ENCODE results near the gene LRP1B.
"Not testable (repeated sequence)": the region's sequence is repeated elsewhere in the genome, so short reads cannot be mapped to it uniquely, and the experiment has no call there.

LRP1B gene

GRCh38 chr2:140596447-140596846 lies 1534.4 kb downstream of the LRP1B start:
- no peak for DNase-seq (ENCODE audit: low read depth in 1 of 2, low spot score in 1 of 2)

GRCh38 chr2:140595107-140595506 lies 1535.7 kb downstream of the LRP1B start:
- DNase-seq (ENCODE audit: low read depth in 1 of 2, low spot score in 1 of 2) = no peak

- DNase-seq (ENCODE audit: low read depth in 1 of 2, low spot score in 1 of 2) = no peak
Measured at GRCh38 chr2:140593132-140593531, 1537.7 kb downstream of the LRP1B start.

- DNase-seq (ENCODE audit: low read depth in 1 of 2, low spot score in 1 of 2) = no peak
Measured at GRCh38 chr2:140589696-140590095, 1541.1 kb downstream of the LRP1B start.

- DNase-seq (ENCODE audit: low read depth in 1 of 2, low spot score in 1 of 2) = no peak
Measured at GRCh38 chr2:140589273-140589672, 1541.5 kb downstream of the LRP1B start.

GRCh38 chr2:140586379-140586778 lies 1544.4 kb downstream of the LRP1B start:
- DNase-seq (ENCODE audit: low read depth in 1 of 2, low spot score in 1 of 2) = no peak

- DNase-seq (ENCODE audit: low read depth in 1 of 2, low spot score in 1 of 2) = no peak
Measured at GRCh38 chr2:140585016-140585415, 1545.8 kb downstream of the LRP1B start.

- no peak for DNase-seq (ENCODE audit: low read depth in 1 of 2, low spot score in 1 of 2)
Measured at GRCh38 chr2:140584471-140584870, 1546.3 kb downstream of the LRP1B start.

GRCh38 chr2:140580532-140581151 lies 1550.2 kb downstream of the LRP1B start:
- DNase-seq (ENCODE audit: low read depth in 1 of 2, low spot score in 1 of 2) = no peak

GRCh38 chr2:140577453-140577852 lies 1553.4 kb downstream of the LRP1B start:
- DNase-seq (ENCODE audit: low read depth in 1 of 2, low spot score in 1 of 2) = no peak

GRCh38 chr2:140567734-140568133 lies 1563.1 kb downstream of the LRP1B start:
- no peak for DNase-seq (ENCODE audit: low read depth in 1 of 2, low spot score in 1 of 2)

- DNase-seq (ENCODE audit: low read depth in 1 of 2, low spot score in 1 of 2) = no peak
Measured at GRCh38 chr2:140565756-140566155, 1565.1 kb downstream of the LRP1B start.

- no peak for DNase-seq (ENCODE audit: low read depth in 1 of 2, low spot score in 1 of 2)
Measured at GRCh38 chr2:140555701-140556100, 1575.1 kb downstream of the LRP1B start.

GRCh38 chr2:140552634-140553033 lies 1578.2 kb downstream of the LRP1B start:
- DNase-seq (ENCODE audit: low read depth in 1 of 2, low spot score in 1 of 2) = no peak

- no peak for DNase-seq (ENCODE audit: low read depth in 1 of 2, low spot score in 1 of 2)
Measured at GRCh38 chr2:140551287-140551686, 1579.5 kb downstream of the LRP1B start.

- no peak for DNase-seq (ENCODE audit: low read depth in 1 of 2, low spot score in 1 of 2)
Measured at GRCh38 chr2:140550821-140551220, 1580.0 kb downstream of the LRP1B start.

GRCh38 chr2:140544769-140545168 lies 1586.0 kb downstream of the LRP1B start:
- DNase-seq (ENCODE audit: low read depth in 1 of 2, low spot score in 1 of 2) = not testable (repeated sequence)

GRCh38 chr2:140542627-140543026 lies 1588.2 kb downstream of the LRP1B start:
- no peak for DNase-seq (ENCODE audit: low read depth in 1 of 2, low spot score in 1 of 2)

- DNase-seq (ENCODE audit: low read depth in 1 of 2, low spot score in 1 of 2) = no peak
Measured at GRCh38 chr2:140539242-140539875, 1591.5 kb downstream of the LRP1B start.

GRCh38 chr2:140529706-140530105 lies 1601.1 kb downstream of the LRP1B start:
- no peak for DNase-seq (ENCODE audit: low read depth in 1 of 2, low spot score in 1 of 2)

- no peak for DNase-seq (ENCODE audit: low read depth in 1 of 2, low spot score in 1 of 2)
Measured at GRCh38 chr2:140528982-140529381, 1601.8 kb downstream of the LRP1B start.

- no peak for DNase-seq (ENCODE audit: low read depth in 1 of 2, low spot score in 1 of 2)
Measured at GRCh38 chr2:140526575-140526974, 1604.2 kb downstream of the LRP1B start.

- DNase-seq (ENCODE audit: low read depth in 1 of 2, low spot score in 1 of 2) = no peak
Measured at GRCh38 chr2:140512106-140512505, 1618.7 kb downstream of the LRP1B start.

Measured in activated CD4-positive, alpha-beta T cell treated with anti-CD3 and anti-CD28 coated beads, Interleukin-2, amount 50 U/mL, for 24 hours (primary cell).